Suprapubic skin (tissue), 4 donors: ENCODE measurements around the gene RRP1B. TPM values are rescaled to one million over a fixed set of nuclear protein-coding genes. Genes with fewer than 3 reads are reported as not detected.

Experiments
- DNase-seq, 2 donors: peaks; one replicate each; pipeline ENCODE4 v3.0.0-alpha.2; 2019; ENCODE audit warnings: low spot score in 2 of 2
- H3K27ac ChIP-seq: fragments of 200-600 bp; sonication (generic); one replicate; pipeline ENCODE4 v1.5.1; 2019
- H3K27me3 ChIP-seq: fragments of 200-600 bp; sonication (generic); one replicate; pipeline ENCODE4 v1.5.1; 2019
- H3K36me3 ChIP-seq: fragments of 200-600 bp; sonication (generic); one replicate; pipeline ENCODE4 v1.5.1; 2019
- H3K4me1 ChIP-seq: fragments of 200-600 bp; sonication (generic); one replicate; pipeline ENCODE4 v1.5.1; 2019
- H3K4me3 ChIP-seq: fragments of 200-600 bp; sonication (generic); one replicate; pipeline ENCODE4 v1.5.1; 2019; ENCODE audit warnings: mild to moderate bottlenecking
- H3K9me3 ChIP-seq: fragments of 200-600 bp; sonication (generic); one replicate; pipeline ENCODE4 v1.5.1; 2019
- CTCF ChIP-seq, 2 donors: fragments of 200-600 bp in 1 of 2; fragments of 450-650 bp in 1 of 2; sonication (generic) in 1 of 2; IDR thresholded peaks; one replicate each; pipeline ENCODE4 v1.5.1; 2016 to 2019; ENCODE audit warnings: antibody characterized with exemption in 2 of 2, mild to moderate bottlenecking in 1 of 2, moderate library complexity in 1 of 2
- EP300 ChIP-seq: sonication (generic); formaldehyde crosslinking; IDR thresholded peaks from one replicate; pipeline ENCODE4 v1.6.1; 2017; ENCODE audit warnings: antibody characterized with exemption
- POLR2A ChIP-seq, 2 donors: fragments of 450-650 bp; IDR thresholded peaks; one replicate each; pipeline ENCODE4 v1.6.1; 2017; ENCODE audit warnings: antibody characterized with exemption in 2 of 2, mild to moderate bottlenecking in 2 of 2, moderate library complexity in 2 of 2
- POLR2AphosphoS5 ChIP-seq, 3 donors: sonication (generic); formaldehyde crosslinking; IDR thresholded peaks; one replicate each; pipeline ENCODE4 v1.6.1; 2017; ENCODE audit warnings: antibody characterized with exemption in 3 of 3
- WGBS: methylation state at CpG from one replicate; pipeline ENCODE4 v1.1.5; 2018; 5-methylcytosine and 5-hydroxymethylcytosine counted together
- total RNA-seq, 4 donors: library from RNA; depleted of rRNA; stranded (reverse); fragments of >200 nt; gene quantifications; one replicate each; pipeline ENCODE4 v1.1.0, GENCODE V29; 2016

RRP1B gene
- total RNA-seq, 4 donors from 2014 or later: 19.1 to 25.1 (median 23.3) TPM

GRCh38 chr21:43691086-43691795 is 31.9 kb downstream of the RRP1B start:
- TF ChIP-seq POLR2AphosphoS5 (IDR thresholded peaks at IDR 0.05): no peak
- TF ChIP-seq POLR2A (IDR thresholded peaks at IDR 0.05): no peak
- TF ChIP-seq CTCF (IDR thresholded peaks at IDR 0.05): no peak
- TF ChIP-seq EP300: no peak
- Histone ChIP-seq H3K4me1 (no peaks in the 10 kb centered on the region), H3K36me3 (peaks cover 97% of the 10 kb centered on the region), H3K27ac (no peak overlapping the region), H3K9me3 (no peaks in the 10 kb centered on the region), H3K27me3 (no peaks in the 10 kb centered on the region), H3K4me3 (no peak overlapping the region)
- DNase-seq: no peak
- 93% methylated on average over 18 of the region's 25 CpGs for WGBS

- Histone ChIP-seq H3K27me3 (no peaks in the 10 kb centered on the region), H3K4me3 (no peak overlapping the region), H3K36me3 (peaks cover 97% of the 10 kb centered on the region), H3K9me3 (no peaks in the 10 kb centered on the region), H3K4me1 (no peaks in the 10 kb centered on the region), H3K27ac (no peak overlapping the region)
- DNase-seq: no peak
- TF ChIP-seq CTCF (IDR thresholded peaks at IDR 0.05): no peak
- TF ChIP-seq POLR2AphosphoS5 (IDR thresholded peaks at IDR 0.05): no peak
- TF ChIP-seq EP300: no peak
- TF ChIP-seq POLR2A (IDR thresholded peaks at IDR 0.05): no peak
- WGBS: 94% methylated on average over 10 of the region's 10 CpGs
Observed at GRCh38 chr21:43691801-43692200, 32.4 kb downstream of the RRP1B start.

- 95% methylated on average over 7 of the region's 8 CpGs for WGBS
- Histone ChIP-seq H3K9me3 (no peaks in the 10 kb centered on the region), H3K27ac (no peak overlapping the region), H3K4me3 (no peak overlapping the region), H3K4me1 (no peaks in the 10 kb centered on the region), H3K36me3 (peaks cover 89% of the 10 kb centered on the region), H3K27me3 (no peaks in the 10 kb centered on the region)
- no peak for DNase-seq
- TF ChIP-seq CTCF (IDR thresholded peaks at IDR 0.05): no peak
Observed at GRCh38 chr21:43692949-43693348, 33.6 kb downstream of the RRP1B start.

GRCh38 chr21:43693981-43694380 is 34.6 kb downstream of the RRP1B start:
- H3K4me1 ChIP-seq: no peaks in the 10 kb centered on the region
- no peak overlapping the region for H3K27ac ChIP-seq
- H3K4me3 ChIP-seq: no peak overlapping the region
- H3K27me3 ChIP-seq: no peaks in the 10 kb centered on the region
- WGBS: 94% methylated on average over 23 of the region's 23 CpGs
- no peak for TF ChIP-seq EP300
- no peak for TF ChIP-seq CTCF (IDR thresholded peaks at IDR 0.05)
- TF ChIP-seq POLR2AphosphoS5 (IDR thresholded peaks at IDR 0.05): no peak
- TF ChIP-seq POLR2A (IDR thresholded peaks at IDR 0.05): no peak
- DNase-seq: peak in 1 of 2 donors; percentile 58
- H3K9me3 ChIP-seq: no peaks in the 10 kb centered on the region
- peaks cover 79% of the 10 kb centered on the region for H3K36me3 ChIP-seq

GRCh38 chr21:43694437-43695079 is 35.2 kb downstream of the RRP1B start:
- Histone ChIP-seq H3K9me3 (no peaks in the 10 kb centered on the region), H3K36me3 (peaks cover 73% of the 10 kb centered on the region), H3K27me3 (no peaks in the 10 kb centered on the region), H3K27ac (no peak overlapping the region), H3K4me1 (no peaks in the 10 kb centered on the region), H3K4me3 (no peak overlapping the region)
- TF ChIP-seq EP300: no peak
- TF ChIP-seq CTCF (IDR thresholded peaks at IDR 0.05): no peak
- TF ChIP-seq POLR2A (IDR thresholded peaks at IDR 0.05): no peak
- TF ChIP-seq POLR2AphosphoS5 (IDR thresholded peaks at IDR 0.05): no peak
- peak in 1 of 2 donors; percentile 71 for DNase-seq
- 89% methylated on average over 22 of the region's 27 CpGs for WGBS
